GM23248 (cell line): ENCODE data around the gene CPEB3.

ENCODE experiments used
- EZH2 ChIP-seq: fragments of 200-600 bp; sonication (generic); IDR thresholded peaks from 2 replicates; pipeline ENCODE4 v1.6.1; 2018; ENCODE audit warnings: antibody characterized with exemption, mild to moderate bottlenecking; ENCODE audit not compliant: insufficient read depth, poor library complexity, severe bottlenecking
- EZH2phosphoT487 ChIP-seq: fragments of 200-600 bp; sonication (generic); IDR thresholded peaks from 2 replicates; pipeline ENCODE4 v1.6.1; 2018; ENCODE audit warnings: antibody characterized with exemption, moderate library complexity, mild to moderate bottlenecking, low read depth; ENCODE audit not compliant: insufficient read depth

GRCh38 chr10:92231196-92231595 lies 59.7 kb downstream of the CPEB3 start:
- TF ChIP-seq EZH2 (no peak), EZH2phosphoT487 (no peak)
